H4 (cell line): ENCODE data around the gene MYD88. TPM values are rescaled to one million over a fixed set of nuclear protein-coding genes. Genes with fewer than 3 reads are reported as not detected.

Experiments used
- DNase-seq: peaks from one replicate; pipeline ENCODE4 v3.0.0-alpha.2; 2015; ENCODE audit warnings: low spot score
- total RNA-seq: library from RNA; depleted of rRNA; stranded (reverse); fragments of >200 nt; shearing (Covaris generic); gene quantifications from 2 replicates; pipeline ENCODE4 v1.2.3, GENCODE V29; 2014; rRNA removed

The MYD88 gene
- total RNA-seq, 1 experiment from 2014 or later = 3.8 TPM

- no peak for DNase-seq
Measured at GRCh38 chr3:38165722-38166387, 27.4 kb downstream of the MYD88 start.

- no peak for DNase-seq
Measured at GRCh38 chr3:38167591-38167990, 29.1 kb downstream of the MYD88 start.

GRCh38 chr3:38168151-38169026, 29.9 kb downstream of the MYD88 start:
- no peak for DNase-seq

GRCh38 chr3:38169027-38169317, 30.5 kb downstream of the MYD88 start:
- DNase-seq = no peak

GRCh38 chr3:38170722-38171121, 32.3 kb downstream of the MYD88 start:
- DNase-seq = no peak

- DNase-seq = no peak
Measured at GRCh38 chr3:38171622-38172021, 33.2 kb downstream of the MYD88 start.

GRCh38 chr3:38173834-38174418, 35.5 kb downstream of the MYD88 start:
- no peak for DNase-seq

GRCh38 chr3:38177181-38177580, 38.7 kb downstream of the MYD88 start:
- no peak for DNase-seq

- no peak for DNase-seq
Measured at GRCh38 chr3:38186781-38187180, 48.3 kb downstream of the MYD88 start.

GRCh38 chr3:38190481-38190881, 52.0 kb downstream of the MYD88 start:
- DNase-seq = no peak

Other genes with a start within 250 kb of the MYD88 start
- not detected in 2 replicates for gene VILL, start 147.9 kb upstream of the MYD88 start, total RNA-seq
- gene PLCD1, start 109.0 kb upstream of the MYD88 start, total RNA-seq = 2.7 and 7.6 TPM in 2 replicates
- gene DLEC1, start 99.5 kb upstream of the MYD88 start, total RNA-seq = 0.10 TPM in 1 of 2 replicates, not detected in the other
- gene ACAA1, start 1.5 kb upstream of the MYD88 start, total RNA-seq = 2.5 and 5.7 TPM in 2 replicates
- gene OXSR1, start 26.9 kb downstream of the MYD88 start, total RNA-seq = 11.6 and 13.7 TPM in 2 replicates
- 0.10 TPM in 1 of 2 replicates, not detected in the other for gene SLC22A13, start 127.2 kb downstream of the MYD88 start, total RNA-seq
- not detected in 2 replicates for gene SLC22A14, start 143.6 kb downstream of the MYD88 start, total RNA-seq
- 0.08 and 1.3 TPM in 2 replicates for gene XYLB, start 208.1 kb downstream of the MYD88 start, total RNA-seq